ENCODE measurements around the gene RSBN1. TPM values are rescaled to one million over a fixed set of nuclear protein-coding genes. Genes with fewer than 3 reads are reported as not detected.

RSBN1 gene
- total and polyA plus RNA-seq, 12 donors: 2.1 to 13.9 (median 11.3) TPM

DNA sequence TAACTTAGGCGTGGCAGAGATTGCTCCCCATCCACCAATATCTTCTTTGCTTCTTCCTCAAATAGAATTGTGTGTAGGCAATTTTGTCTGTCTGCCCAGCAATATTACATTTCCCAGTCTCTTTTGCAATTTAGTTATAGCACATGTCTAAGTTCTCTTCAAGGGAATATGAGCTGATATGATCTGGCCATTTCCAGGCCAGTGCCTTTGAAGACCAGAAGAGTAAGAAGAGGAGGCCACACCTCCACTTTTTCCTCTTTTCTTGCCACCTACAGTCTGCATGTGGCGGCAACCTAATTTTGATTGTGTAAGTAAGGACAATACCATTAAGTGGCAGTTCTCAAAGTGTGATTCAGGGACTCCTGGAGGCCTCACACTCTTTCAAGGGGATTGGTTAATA is 6.3 kb upstream of the RSBN1 start:
- no peaks in the 10 kb centered on the region for H3K9me3 ChIP-seq
- no peak overlapping the region for H3K27ac ChIP-seq
- WGBS, 2 donors: 91 to 96% methylated on average over 2 of the region's 2 CpGs
- DNase-seq (no peak), ATAC-seq (no peak)
- H3K27me3 ChIP-seq: no peaks in the 10 kb centered on the region
- TF ChIP-seq, protein P1, sequence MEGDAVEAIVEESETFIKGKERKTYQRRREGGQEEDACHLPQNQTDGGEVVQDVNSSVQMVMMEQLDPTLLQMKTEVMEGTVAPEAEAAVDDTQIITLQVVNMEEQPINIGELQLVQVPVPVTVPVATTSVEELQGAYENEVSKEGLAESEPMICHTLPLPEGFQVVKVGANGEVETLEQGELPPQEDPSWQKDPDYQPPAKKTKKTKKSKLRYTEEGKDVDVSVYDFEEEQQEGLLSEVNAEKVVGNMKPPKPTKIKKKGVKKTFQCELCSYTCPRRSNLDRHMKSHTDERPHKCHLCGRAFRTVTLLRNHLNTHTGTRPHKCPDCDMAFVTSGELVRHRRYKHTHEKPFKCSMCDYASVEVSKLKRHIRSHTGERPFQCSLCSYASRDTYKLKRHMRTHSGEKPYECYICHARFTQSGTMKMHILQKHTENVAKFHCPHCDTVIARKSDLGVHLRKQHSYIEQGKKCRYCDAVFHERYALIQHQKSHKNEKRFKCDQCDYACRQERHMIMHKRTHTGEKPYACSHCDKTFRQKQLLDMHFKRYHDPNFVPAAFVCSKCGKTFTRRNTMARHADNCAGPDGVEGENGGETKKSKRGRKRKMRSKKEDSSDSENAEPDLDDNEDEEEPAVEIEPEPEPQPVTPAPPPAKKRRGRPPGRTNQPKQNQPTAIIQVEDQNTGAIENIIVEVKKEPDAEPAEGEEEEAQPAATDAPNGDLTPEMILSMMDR (IDR thresholded peaks at IDR 0.05): no peak
- H3K4me3 ChIP-seq: no peak overlapping the region
- peaks cover 0 to 36% (median 0%) of the 10 kb centered on the region in 9 donors for H3K36me3 ChIP-seq
- intact Hi-C loops (cut with DNase I): loop anchor here in 1 of 10 donors (10.0 kb wide), 1 partner anchor 64 kb away; the partner anchor contains the start of gene PHTF1
- H3K4me1 ChIP-seq: no peaks in the 10 kb centered on the region

DNA sequence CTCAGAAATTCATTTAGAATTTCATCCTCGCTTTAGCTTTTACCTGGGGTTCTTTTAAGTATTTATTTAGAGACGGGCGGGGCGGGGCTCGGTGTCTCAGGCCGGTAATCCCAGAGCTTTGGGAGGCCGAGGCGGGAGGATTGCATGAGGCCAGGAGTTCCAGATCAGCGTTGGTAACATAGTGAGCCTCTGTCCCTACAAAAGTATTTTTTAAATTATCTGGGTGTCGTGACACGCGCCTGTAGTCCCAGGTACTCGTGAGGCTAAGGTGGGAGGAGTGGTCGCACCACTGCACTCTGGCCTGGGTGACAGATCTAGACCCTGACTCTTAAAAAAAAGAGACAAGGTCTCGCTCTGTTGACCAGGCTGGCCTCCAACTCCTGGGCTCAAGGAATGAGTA is 942 bp upstream of the RSBN1 start:
- peak overlapping the region in 4 of 10 donors; percentile 76 to 97 (median 91) for H3K4me3 ChIP-seq
- peak overlapping the region in 1 of 10 donors; percentile 93 for H3K27ac ChIP-seq
- H3K4me1 ChIP-seq: peaks cover 0 to 31% (median 25%) of the 10 kb centered on the region in 9 donors
- intact Hi-C loops (cut with DNase I): loop anchor here in 8 of 10 donors (2.0 to 10.0 kb wide), 4 partner anchors 54 to 92 kb away; partner anchors contain the start of genes PHTF1 (in 7 of the 8), AP4B1 (in 2 of the 8) and DCLRE1B (in 2 of the 8)
- H3K9me3 ChIP-seq: no peaks in the 10 kb centered on the region
- ATAC-seq (no peak), DNase-seq (no peak)
- 97 to 98% methylated on average over 15 of the region's 15 CpGs for WGBS, 2 donors
- peaks cover 0 to 12% (median 0%) of the 10 kb centered on the region in 9 donors for H3K36me3 ChIP-seq
- H3K27me3 ChIP-seq: no peaks in the 10 kb centered on the region
- TF ChIP-seq, protein P1 (IDR thresholded peaks at IDR 0.05): no peak

DNA sequence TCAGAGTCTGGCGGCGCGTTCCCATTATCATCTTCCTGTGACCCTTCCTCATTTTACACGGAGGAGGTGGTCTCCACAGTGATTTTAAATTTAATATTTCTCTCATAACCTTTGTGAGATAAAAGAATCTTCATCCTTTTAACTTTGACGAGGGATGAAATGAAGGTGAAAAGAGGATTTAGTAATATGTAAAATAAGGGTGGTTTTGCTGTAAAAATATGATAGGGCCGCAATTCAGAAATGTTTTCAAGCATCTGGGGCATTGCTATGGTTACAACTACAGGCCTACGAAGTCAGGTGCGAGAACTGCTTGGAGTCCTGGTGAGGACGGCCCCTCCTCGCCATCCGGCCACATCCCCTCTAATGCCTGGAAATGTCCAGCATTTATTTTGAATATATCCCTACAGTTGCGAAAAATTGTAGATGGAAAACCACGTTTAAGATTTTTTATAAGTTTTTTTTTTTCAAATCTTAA is 422 bp upstream of the RSBN1 start:
- no peaks in the 10 kb centered on the region for H3K9me3 ChIP-seq
- TF ChIP-seq, protein P1 (IDR thresholded peaks at IDR 0.05): peak in 1 of 9 donors; percentile 0
- 18 to 19% methylated on average over 13 of the region's 13 CpGs for WGBS, 2 donors
- no peak for ATAC-seq
- intact Hi-C loops (cut with DNase I): loop anchor here in 8 of 10 donors (1.0 to 10.0 kb wide), 6 partner anchors 53 to 117 kb away; partner anchors contain the start of genes PHTF1 (in 8 of the 8), AP4B1 (in 2 of the 8), DCLRE1B (in 2 of the 8) and HIPK1 (in 1 of the 8)
- no peaks in the 10 kb centered on the region for H3K27me3 ChIP-seq
- peak in 1 of 2 donors; percentile 19 for DNase-seq
- H3K36me3 ChIP-seq: peaks cover 0 to 6% (median 0%) of the 10 kb centered on the region in 9 donors
- H3K27ac ChIP-seq: peak overlapping the region; percentile 35 to 97 (median 92)
- H3K4me3 ChIP-seq: peak overlapping the region; percentile 25 to 98 (median 88)
- H3K4me1 ChIP-seq: peaks cover 0 to 34% (median 25%) of the 10 kb centered on the region in 9 donors

DNA sequence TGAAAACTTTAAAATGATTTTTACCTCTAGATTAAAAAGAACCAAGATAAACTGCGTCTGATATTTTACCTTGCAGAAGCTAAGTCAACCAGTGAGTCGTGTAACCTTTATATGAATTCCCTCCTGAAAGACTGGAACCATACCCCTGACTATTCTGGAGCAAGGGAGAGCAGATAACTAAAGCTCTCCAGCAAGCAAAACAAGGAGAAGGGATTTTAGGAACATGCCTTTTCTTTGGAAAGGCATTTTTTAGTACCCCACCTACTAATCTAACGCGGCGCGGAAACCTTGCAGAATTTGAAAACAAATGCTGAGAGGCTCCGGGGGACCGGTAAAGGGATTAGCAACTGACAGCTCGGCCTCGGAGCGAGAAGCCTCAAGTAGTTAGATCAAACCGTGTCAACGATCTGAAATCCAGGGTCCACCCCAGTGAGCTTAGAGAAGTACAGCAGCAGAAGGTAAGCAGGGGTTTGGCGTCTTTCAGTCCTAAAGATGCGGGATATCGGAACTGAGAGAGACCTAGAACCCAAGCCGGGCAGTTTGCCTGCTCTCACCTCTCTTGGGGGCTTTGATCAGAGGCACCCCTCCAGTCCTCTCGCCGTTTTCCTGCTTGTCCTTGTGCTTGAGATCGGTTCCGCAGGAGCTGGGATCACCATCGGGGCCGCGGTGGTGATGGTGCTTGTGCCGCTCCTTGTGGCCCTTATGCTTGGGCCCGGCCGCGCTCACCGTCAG is 954 bp downstream of the RSBN1 start:
- intact Hi-C loops (cut with DNase I): loop anchor here in 5 of 10 donors (5.0 to 10.0 kb wide), 2 partner anchors 54 to 57 kb away; partner anchors contain the start of gene PHTF1 (in 5 of the 5)

More for the DNA sequence above, 954 bp downstream of the RSBN1 start:
- 0 to 1% methylated on average over 29 of the region's 29 CpGs for WGBS, 2 donors
- peak overlapping the region; percentile 76 to 98 (median 91) for H3K4me3 ChIP-seq
- H3K36me3 ChIP-seq: peaks cover 0 to under 1% (median 0%) of the 10 kb centered on the region in 9 donors
- TF ChIP-seq, protein P1 (IDR thresholded peaks at IDR 0.05): no peak
- H3K4me1 ChIP-seq: peaks cover 0 to 34% (median 25%) of the 10 kb centered on the region in 9 donors
- peak in 1 of 2 donors; percentile 45 for DNase-seq
- no peaks in the 10 kb centered on the region for H3K27me3 ChIP-seq
- peak in 4 of 8 donors; percentile 20 to 39 (median 26) for ATAC-seq
- no peaks in the 10 kb centered on the region for H3K9me3 ChIP-seq
- peak overlapping the region; percentile 77 to 97 (median 95) for H3K27ac ChIP-seq
